Stimulated activated CD4-positive, alpha-beta T cell treated with anti-CD3 and anti-CD28 coated beads, Interleukin-12 subunit alpha, Interleukin-12 subunit beta, amount 100 ng/mL, for 24 hours (primary cell): ENCODE data around the gene GPR75.
"Not testable (repeated sequence)": the region's sequence is repeated elsewhere in the genome, so short reads cannot be mapped to it uniquely, and the experiment has no call there.

Experiments used
- DNase-seq, 2 experiments: peaks; one replicate each; pipeline ENCODE4 v3.0.0-alpha.2; 2020; ENCODE audit warnings: low read depth in 2 of 2

The GPR75 gene

DNA sequence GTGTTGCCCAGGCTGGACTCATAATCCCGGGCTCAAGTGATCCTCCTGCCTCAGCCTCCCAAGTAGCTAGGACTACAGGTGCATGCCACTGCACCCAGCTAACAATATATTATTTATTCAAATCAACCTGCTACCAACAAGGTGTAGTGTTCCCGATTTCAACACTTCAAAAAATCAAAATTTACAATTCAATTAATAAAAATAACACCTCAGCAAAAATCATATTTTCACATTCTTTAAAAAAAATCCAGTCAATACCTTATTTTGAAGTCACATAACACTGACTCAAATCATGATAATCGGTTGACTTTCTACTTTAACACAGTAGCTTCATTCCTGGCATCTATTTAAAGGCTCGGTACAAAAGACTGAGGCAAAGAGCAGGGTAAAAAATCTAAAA is 7.2 kb downstream of the GPR75 start:
- DNase-seq: no peak

DNA sequence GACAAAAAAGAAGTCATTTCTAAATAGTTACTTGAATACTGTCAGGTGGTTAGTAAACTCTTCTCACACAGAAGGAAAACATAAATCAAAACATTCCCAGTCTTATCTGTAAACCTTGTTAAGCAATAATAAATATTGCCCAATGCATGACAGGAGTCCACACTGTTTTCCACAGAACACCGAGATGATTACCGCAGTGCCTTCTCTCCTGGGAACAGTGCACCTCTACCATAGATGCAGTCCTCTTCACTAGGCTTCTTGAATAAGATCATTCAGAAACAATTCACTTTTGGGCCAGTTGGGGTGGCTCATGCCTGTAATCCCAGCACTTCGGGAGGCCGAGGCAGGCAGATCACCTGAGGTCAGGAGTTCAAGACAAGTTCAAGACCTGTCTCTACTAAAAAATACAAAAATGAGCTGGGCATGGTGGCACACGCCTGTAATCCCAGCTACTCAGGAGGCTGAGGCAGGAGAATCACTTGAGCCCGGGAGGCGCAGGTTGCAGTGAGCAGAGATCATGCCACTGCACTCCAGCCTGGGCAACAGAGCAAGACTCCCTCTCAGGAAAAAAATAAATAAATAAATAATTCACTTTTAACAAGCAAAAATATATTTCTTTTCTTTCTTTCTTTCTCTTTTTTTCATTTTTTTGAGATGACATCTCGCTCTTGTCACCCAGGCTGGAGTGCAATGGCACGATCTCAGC is 8.6 kb downstream of the GPR75 start:
- not testable (repeated sequence) for DNase-seq

DNA sequence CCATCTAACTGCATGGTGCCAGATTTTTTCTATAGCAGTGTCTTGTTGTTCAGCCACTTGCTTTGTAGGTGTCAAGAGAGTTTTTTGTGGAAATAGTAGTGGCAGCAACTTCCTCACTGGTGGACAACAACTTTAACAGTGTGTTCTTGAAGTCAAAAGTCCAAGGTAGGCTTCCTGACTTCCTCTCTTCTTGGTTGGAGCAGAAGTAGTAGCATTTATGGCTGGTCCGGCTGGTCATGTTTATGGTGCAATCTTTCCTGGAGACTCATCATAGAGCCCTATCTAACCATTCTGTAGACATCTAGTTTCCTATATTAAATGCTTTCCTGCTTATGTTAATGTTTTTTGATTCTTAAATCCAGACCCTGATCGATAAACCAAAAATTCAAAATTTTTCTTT is 11.7 kb downstream of the GPR75 start:
- DNase-seq: no peak

DNA sequence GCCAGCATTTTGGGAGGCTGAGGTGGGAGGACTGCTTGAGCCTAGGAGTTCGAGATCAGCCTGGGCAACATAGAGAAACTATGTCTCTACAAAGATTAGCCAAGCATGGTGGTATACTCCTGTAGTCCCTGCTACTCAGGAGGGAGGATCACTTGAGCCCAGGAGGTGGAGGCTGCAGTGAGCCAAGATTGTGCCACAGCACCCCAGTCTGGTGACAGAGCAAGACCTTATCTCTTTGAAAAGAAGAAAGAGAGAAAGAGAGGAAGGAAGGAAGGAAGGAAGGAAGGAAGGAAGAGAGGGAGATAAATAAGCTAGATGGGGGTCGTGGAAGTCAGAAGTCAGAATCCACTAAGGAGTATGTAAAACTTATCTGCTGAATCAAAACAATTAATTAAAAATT is 16.2 kb downstream of the GPR75 start:
- no peak for DNase-seq

DNA sequence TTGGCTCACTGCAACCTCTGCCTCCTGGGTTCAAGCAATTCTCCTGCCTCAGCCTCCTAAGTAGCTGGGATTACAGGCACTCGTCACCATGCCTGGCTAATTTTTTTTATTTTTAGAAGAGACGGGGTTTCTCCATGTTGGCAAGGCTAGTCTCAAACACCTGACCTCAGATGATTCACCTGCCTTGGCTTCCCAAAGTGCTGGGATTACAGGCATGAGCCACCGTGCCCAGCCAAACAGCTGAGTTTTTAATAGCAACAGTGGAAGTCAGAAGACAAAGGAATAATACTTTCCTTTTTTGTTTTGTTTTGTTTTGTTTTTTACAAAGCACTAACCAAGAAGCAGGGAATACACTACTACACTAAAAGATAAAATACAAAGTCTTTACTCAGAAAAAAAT is 16.9 kb downstream of the GPR75 start:
- DNase-seq: no peak

DNA sequence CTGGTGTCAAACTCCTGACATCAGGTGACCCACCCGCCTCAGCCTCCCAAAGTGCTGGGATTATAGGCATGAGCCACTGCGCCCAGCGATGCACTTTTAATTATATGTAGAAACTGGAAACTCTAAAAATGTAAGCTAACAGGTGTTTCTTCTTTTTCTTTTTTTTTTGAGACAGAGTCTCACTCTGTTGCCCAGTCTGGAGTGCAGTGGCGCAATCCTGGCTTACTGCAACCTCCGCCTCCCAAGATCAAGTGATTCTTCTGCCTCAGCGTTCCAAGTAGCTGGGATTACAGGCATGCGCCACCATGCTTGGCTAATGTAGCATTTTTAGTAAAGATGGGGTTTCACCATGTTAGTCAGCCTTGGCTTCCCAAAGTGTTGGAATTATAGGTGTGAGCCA is 18.1 kb downstream of the GPR75 start:
- DNase-seq: not testable (repeated sequence)

DNA sequence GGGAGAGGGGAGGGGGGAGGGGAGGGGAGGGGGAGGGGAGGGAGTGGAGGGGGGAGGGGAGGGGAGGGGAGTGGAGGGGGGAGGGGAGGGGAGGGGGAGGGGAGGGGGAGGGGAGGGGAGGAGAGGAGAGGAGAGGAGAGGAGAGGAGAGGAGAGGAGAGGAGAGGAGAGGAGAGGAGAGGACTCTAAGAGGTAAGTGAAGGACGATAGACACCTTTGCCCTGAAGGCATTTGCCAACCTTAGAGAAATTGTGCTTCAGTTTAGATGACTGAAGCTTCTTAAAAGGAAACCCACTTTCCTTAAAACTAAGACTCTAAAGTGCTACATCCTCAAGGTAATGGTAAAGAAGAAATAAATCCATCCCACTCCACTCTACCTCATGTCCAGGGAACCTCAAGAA is 19.2 kb downstream of the GPR75 start:
- DNase-seq: no peak

DNA sequence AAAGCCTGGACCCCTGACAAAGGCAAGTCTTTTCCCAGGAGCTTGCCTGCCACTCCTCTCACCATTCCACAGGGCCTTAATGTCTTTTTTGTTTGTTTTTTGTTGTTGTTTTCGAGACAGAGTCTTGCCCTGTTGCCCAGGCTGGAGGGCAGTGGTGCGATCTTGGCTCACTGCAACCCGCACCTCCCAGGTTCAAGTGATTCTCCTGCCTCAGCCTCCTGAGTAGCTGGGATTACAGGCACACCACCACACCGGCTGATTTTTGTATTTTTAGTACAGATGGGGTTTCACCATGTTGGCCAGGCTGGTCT is 29.8 kb downstream of the GPR75 start:
- DNase-seq: not testable (repeated sequence)

DNA sequence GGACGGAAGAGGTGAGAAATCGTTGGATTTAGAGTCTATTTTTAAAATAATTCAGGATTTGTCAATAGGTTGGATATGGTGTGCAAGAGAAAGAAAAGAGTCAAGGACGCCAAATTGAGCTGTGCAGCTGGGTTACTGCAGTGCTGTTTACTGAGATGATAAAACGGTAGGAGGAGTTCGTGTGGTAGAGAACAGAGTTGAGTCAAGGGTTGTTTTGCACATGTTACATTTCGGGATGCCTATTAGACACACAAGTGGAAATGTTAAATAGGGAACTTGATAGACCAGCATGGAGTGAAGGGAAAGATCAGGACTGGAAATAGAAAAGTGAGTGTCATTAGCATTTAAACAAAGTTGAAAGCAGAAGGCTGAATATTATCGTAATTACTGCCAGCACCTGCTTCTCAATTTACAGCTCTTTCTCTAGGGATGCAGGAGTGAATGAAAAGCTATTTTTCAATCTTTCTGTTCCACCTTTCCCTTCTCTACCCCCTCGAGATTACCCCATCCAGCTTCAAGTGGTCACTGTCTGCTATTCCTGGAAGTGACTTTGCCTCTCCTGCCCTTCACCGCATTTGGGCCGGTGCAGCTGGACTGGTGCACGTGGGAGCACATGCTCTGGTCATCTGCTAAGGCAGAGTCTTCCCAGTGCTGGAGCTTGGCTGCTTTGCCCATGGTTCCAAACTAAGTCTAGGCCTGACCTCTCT is 30.3 kb downstream of the GPR75 start:
- DNase-seq: no peak

DNA sequence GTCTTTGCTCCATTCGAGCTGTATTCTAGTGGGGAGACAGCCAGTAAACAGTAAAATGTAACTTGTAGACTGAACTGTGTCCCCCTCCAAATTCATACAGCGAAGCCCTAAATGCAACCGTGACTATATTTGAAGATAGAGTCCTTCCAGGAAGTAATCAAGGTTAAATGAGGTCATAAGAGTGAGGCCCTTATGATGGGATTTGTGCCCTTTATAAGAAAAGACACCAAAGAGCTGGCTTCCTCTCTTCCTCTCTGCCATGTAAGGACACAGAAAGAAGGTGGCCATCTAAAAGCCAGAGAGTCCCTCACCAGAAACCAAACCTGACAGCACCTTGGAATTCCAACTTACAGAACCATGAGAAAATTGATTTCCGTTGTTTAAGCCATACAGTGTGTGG is 31.4 kb downstream of the GPR75 start:
- DNase-seq: no peak

DNA sequence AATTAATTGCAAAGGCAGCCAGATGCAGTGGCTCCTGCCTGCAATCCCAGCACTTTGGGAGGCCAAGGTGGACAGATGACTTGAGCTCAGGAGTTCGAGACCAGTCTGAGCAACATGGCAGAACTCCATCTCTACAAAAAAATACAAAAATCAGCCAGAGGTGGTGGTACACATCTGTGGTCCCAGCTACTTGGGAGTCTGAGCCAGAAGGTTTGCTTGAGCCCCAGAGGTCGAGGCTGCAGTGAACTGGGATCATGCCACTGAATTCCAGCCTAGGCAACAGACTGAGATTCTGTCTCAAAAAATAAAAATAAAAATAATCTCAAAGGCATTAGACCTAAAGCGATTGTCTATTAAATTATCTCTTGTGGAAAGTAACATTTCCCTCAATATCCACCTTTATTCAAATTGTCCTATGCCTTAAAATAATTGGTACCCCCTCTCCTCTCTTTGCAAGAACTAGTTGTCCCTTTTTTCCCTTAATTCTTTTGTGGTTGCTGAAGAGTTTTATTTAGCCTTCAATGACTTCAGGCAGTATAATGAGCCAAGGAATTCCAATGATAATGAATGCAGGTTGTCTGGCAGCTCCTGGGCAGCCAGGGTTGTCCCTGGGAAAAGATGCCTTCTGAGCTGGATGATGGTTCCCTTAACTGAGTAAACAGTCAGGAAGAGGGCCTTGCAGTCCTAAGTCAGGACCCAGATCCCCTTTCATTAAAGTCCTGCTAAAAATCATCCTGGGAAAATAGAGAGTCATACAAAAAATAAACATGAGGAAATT is 32.2 kb downstream of the GPR75 start:
- no peak for DNase-seq

DNA sequence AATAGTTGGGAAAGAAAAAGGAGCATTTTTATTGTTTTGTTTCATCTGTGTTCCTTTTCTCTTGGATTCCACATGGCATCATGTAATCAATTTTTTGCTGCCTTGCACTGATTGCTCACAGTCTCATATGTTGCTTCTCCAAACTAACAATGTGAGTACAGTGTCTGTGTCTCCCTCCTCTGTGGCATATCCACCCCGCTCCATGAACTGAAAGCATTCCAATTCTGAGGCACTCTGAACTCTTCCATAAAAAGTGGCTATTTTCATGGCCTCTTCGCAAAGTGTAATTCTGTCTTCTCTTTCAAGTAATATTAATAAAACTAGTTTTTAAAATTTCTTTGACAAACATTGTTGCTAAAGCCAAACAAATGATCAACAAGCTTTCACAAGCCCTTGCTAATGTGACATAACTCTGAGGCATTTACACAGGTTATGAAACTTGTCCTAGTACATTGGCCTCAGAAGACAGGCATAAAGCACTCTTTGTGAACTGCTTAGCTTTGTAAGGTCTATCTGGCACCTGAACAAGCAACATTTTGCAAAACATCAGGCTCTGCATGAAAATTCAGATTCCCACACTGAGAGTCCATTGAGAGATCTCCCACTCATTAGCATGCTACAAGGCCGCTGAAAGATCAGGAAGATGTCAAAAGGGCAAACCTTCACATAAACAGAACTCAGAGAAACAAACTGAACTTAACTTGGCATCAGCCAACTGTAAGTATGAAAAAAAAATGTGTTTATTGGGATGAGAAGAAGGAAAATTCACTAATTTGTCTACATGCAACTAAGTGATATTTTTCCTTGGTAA is 33.0 kb downstream of the GPR75 start:
- DNase-seq: no peak

DNA sequence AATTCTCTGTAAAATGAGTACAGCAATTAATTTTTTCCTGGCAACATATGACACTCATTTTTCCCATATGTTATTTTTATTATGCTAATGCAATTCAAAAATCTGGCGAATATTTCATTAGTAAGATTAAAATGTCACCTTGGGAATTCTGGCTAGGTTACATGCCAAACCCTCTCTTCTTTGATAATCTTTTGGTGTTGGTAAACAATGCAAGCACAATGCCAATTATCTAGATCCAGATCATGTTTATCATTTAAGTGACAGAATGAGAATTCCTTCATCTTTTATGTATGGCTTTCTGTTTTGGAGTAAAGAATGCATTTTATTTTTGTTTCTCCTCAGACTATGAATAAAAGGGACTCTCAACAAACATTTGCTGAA is 33.7 kb downstream of the GPR75 start:
- no peak for DNase-seq

DNA sequence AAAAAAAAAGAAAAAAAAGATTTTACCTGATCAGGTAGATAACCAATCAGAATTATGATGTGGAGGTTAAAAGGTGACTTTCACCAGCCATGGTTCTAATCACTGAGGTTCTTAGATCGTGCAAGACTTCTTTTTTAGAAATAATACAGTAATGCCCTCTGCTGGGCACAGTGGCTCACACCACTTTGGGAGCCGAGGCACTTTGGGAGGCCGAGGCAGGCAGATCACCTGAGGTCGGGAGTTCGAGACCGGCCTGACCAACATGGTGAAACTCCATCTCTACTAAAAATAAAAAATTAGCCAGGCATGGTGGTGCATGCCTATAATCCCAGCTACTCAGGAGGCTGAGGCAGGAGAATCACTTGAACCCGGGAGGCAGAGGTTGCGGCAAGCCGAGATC is 36.1 kb downstream of the GPR75 start:
- not testable (repeated sequence) for DNase-seq

DNA sequence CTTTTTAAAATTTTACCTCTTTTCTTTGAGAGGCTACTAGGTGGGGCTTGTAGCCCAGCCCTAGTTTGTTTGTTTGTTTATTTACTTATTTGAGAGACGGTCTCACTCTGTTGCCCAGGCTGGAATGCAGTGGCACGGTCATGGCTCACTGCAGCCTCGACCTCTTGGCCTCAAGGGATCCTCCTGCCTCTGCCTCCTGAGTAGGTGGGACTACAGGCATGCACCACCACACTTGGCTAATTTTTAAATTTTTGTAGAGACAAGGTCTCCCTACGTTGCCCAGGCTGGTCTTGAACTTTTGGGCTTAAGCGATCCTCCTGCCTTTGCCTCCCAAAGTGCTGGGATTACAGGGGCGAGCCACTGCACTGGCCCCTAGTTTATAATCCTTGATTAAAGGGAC is 38.0 kb downstream of the GPR75 start:
- DNase-seq: no peak

DNA sequence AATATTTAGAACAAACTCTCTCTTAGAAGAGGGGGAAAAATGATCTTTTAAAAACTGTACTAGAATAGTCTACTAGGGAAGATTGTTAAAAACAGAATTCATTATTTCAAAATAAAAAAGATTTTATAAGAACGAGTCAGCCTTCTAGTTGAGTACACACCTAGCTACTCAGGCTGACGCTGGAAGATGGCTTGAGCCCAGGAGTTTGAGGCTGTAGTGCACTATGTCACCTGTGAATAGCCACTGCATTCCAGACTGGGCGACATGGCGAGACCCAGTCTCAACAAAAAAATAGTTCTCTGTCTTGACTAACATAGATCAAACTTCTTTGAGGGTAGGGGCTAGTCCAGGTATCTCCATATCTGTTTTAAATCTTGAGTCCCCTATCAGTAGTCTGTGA is 39.1 kb downstream of the GPR75 start:
- no peak for DNase-seq

DNA sequence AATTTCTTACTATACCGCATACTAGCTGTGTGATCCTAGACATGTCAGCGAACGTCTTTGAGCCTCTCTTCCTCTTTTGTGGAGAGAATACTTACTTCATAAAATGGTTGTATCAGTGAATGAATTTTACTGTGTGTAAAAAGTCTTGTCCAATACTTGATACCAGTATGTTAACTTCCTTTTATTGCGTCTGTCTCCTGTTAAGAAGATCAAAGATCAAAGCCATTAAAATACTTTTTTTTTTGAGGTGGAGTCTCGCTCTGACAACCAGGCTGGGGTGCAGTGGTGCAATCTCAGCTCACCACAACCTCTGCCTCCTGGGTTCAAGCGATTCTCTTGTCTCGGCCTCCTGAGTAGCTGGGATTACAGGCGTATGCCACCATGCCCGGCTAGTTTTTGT is 39.7 kb downstream of the GPR75 start:
- DNase-seq: no peak

DNA sequence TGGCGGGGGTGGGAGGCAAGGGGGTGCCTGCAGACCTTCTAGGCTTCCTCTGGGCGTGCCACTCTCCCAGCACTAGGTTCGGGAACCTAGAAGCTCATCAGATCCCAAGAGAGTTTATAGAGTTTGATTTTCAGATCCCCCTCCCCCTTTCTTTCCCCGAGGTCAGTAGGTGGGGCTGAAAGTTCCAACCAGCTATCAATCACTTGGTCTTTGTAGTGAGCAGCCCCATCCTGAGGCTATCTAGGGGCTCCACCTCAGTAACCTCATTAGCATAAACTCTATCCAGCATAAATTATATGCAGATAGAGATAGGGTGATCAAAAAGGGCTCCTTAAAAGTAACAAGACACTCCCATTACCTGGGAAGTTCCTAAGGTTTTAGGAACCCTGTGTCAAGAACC is 40.1 kb downstream of the GPR75 start:
- DNase-seq: no peak

DNA sequence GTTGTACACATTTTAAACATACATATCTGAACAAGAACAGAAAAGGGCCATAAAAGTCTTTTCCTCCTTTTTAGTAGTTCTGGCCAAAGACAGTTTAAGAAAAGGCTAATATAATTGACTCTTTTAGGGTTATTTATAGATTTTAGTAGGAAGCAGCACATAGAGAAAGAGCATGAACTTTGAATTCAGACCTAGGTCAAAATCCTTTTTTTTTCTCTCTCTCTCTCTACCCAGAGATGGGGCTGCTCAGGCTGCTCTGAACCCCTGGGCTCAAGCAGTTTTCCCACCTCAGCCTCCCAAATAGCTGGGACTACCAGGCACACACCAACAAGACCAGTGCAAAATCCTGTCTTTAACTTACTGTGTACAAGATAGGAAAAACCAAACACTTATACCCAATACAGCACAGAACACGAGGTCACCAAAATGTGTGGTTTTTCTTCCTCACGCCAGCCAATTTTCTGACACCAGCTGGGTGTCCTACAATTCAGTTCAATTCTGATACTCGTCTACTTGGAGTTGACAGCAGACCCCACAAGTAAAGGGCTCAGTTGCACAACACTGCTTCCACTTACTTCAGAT is 40.8 kb downstream of the GPR75 start:
- no peak for DNase-seq

DNA sequence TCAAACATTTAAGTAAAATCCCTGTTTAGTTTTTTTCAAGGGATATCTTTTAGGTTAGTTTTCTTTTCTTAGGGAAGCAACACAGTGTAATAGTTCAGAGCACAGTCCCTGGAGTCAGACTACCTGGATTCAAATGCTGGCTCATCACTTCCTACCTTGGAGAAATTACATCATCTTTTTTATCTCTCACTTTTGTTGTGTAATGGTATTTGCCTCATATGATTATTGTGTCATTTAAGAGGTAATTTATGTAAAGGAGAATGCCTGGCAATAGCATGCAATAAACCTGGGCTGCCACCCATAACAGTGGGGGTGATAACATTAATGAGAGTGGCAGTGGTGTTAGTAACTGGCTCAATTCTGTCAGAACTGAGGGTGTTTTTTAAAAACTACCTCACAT is 46.6 kb downstream of the GPR75 start:
- DNase-seq: no peak

DNA sequence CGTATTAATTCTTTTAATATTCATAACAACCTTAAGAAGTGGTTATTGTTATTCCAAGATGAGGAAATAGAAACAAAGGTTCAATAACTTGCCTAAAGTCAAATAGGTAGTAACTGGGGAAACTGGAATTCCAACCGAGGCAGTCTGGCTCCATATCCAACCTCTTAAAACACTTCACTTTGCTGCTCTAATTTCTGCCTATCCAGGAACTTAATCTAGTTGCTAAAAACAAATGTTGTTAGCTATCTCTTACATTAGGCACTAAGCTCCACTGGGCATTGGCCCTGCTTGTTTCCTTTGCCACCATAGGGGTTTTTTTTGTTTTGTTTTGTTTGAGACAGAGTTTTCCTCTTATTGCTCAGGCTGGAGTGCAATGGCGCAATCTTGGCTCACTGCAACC is 48.2 kb downstream of the GPR75 start:
- no peak for DNase-seq
